Fibroblast of skin of abdomen (primary cell): ENCODE data around the gene CACNA2D2.

Experiments
- DNase-seq: peaks from one replicate; pipeline ENCODE4 v3.0.0-alpha.2; 2013

The CACNA2D2 gene

GRCh38 chr3:50342813-50343633, 160.4 kb downstream of the CACNA2D2 start:
- DNase-seq, result no peak

- DNase-seq, result no peak
Measured at GRCh38 chr3:50341996-50342650, 161.3 kb downstream of the CACNA2D2 start.

GRCh38 chr3:50341537-50341936, 161.9 kb downstream of the CACNA2D2 start:
- DNase-seq, result no peak

GRCh38 chr3:50340448-50341329, 162.7 kb downstream of the CACNA2D2 start, which contains the start of gene RASSF1:
RASSF1 (minus strand) TSS chr3:50340836; CDS start chr3:50340805, 31 bp downstream.
- peak; percentile 63 for DNase-seq

- DNase-seq, result no peak
Measured at GRCh38 chr3:50340147-50340447, 163.3 kb downstream of the CACNA2D2 start.

GRCh38 chr3:50339485-50340146, 163.8 kb downstream of the CACNA2D2 start:
- peak; percentile 55 for DNase-seq

- no peak for DNase-seq
Measured at GRCh38 chr3:50338965-50339364, 164.5 kb downstream of the CACNA2D2 start.

GRCh38 chr3:50337175-50337861, 166.1 kb downstream of the CACNA2D2 start:
- peak; percentile 99 for DNase-seq

GRCh38 chr3:50336452-50337174, 166.8 kb downstream of the CACNA2D2 start:
- no peak for DNase-seq

GRCh38 chr3:50334339-50335075, 168.9 kb downstream of the CACNA2D2 start:
- DNase-seq, result no peak

GRCh38 chr3:50333744-50334328, 169.6 kb downstream of the CACNA2D2 start:
- DNase-seq, result peak; percentile 35

- DNase-seq, result no peak
Measured at GRCh38 chr3:50331364-50331907, 172.0 kb downstream of the CACNA2D2 start.

- DNase-seq, result no peak
Measured at GRCh38 chr3:50330330-50330729, 173.1 kb downstream of the CACNA2D2 start.

- DNase-seq, result peak; percentile 94
Measured at GRCh38 chr3:50327943-50328691, 175.3 kb downstream of the CACNA2D2 start, which contains the start of gene TUSC2. TUSC2 (minus strand) TSS chr3:50328223; CDS start chr3:50328099, 124 bp downstream.

GRCh38 chr3:50327129-50327528, 176.3 kb downstream of the CACNA2D2 start:
- no peak for DNase-seq

GRCh38 chr3:50326182-50326541, 177.3 kb downstream of the CACNA2D2 start:
- DNase-seq, result no peak

GRCh38 chr3:50325497-50326181, 177.8 kb downstream of the CACNA2D2 start:
- DNase-seq, result no peak

- DNase-seq, result no peak
Measured at GRCh38 chr3:50325113-50325480, 178.3 kb downstream of the CACNA2D2 start.
